ENCODE measurements around the gene PIK3R4.

PIK3R4 gene

DNA sequence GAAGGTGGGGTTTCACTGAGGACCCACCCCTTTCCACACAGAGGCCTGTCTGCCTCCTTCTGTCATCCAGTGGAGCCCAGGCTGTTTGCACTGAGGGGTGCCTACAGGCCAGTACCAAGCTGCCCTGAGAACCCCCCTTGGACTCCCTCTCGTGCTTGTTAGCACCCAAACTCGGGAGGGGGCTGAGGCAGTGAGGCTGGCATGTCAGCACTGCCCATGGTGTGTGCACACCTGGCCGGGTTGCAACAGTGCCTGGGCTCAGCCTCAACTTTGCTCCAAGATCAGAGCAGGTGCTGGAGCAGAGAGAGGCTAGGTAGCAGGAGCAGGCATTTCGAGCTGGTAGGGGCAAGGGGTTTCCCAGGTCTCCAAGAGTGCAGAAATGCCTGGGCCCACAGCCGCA lies 90.0 kb downstream of the PIK3R4 start:
- DNase-seq: no peak
- Mint-ChIP-seq H3K36me3 (ENCODE audit: low read depth) (peaks cover 8% of the 10 kb centered on the region), H3K4me3 (no peak overlapping the region), H3K27ac (no peak overlapping the region), H3K27me3 (no peaks in the 10 kb centered on the region), H3K9me3 (no peaks in the 10 kb centered on the region), H3K4me1 (ENCODE audit: low read depth) (no peaks in the 10 kb centered on the region)

DNA sequence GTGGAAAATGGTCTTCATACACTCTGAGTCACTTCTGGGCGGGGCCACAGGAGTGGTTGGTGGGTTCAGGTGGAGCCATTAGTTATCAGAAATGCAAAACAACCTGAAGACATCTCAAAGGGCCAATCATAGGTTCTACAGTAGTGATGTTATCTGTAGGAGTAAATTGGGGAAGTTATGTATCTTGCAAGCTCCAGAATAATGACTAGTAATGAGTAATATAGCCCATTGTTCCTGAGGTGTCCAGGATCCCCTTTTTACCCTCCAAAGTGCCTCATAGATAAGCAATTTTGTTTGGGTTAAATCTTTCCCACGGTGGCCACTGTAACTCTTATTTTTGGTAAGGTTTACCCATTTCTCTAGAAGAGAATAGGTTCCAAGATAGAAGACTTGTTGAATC lies 91.7 kb downstream of the PIK3R4 start:
- Mint-ChIP-seq H3K4me1 (ENCODE audit: low read depth) (no peaks in the 10 kb centered on the region), H3K27me3 (no peaks in the 10 kb centered on the region), H3K9me3 (no peaks in the 10 kb centered on the region)

DNA sequence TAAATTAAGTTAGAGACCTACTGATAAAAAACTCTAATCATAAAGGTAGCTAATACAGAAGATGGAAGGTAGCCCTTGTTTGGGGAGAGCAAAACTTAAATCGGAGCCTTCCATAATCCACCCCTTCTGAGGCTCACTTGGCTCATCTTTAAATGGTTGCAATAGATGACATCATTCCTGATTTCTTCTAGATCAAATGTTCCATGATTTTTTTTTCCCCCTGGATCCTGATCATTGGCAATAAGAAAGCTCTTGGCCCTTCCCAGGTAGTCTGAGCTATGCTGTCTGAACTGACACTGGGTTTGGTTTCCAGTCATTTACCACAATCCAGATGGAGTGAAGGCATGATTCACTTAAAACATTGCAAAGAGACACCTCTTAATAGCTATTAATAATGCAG lies 92.5 kb downstream of the PIK3R4 start:
- H3K27me3 Mint-ChIP-seq: no peaks in the 10 kb centered on the region
- no peaks in the 10 kb centered on the region for H3K9me3 Mint-ChIP-seq
- H3K4me3 Mint-ChIP-seq: no peak overlapping the region
- peaks cover 5% of the 10 kb centered on the region for H3K36me3 Mint-ChIP-seq (ENCODE audit: low read depth)
- H3K4me1 Mint-ChIP-seq (ENCODE audit: low read depth): no peaks in the 10 kb centered on the region
- H3K27ac Mint-ChIP-seq: no peak overlapping the region
- DNase-seq: no peak

More for the DNA sequence above, 91.7 kb downstream of the PIK3R4 start:
- H3K27ac Mint-ChIP-seq: no peak overlapping the region
- H3K36me3 Mint-ChIP-seq (ENCODE audit: low read depth): peaks cover 5% of the 10 kb centered on the region
- no peak overlapping the region for H3K4me3 Mint-ChIP-seq
- no peak for DNase-seq

DNA sequence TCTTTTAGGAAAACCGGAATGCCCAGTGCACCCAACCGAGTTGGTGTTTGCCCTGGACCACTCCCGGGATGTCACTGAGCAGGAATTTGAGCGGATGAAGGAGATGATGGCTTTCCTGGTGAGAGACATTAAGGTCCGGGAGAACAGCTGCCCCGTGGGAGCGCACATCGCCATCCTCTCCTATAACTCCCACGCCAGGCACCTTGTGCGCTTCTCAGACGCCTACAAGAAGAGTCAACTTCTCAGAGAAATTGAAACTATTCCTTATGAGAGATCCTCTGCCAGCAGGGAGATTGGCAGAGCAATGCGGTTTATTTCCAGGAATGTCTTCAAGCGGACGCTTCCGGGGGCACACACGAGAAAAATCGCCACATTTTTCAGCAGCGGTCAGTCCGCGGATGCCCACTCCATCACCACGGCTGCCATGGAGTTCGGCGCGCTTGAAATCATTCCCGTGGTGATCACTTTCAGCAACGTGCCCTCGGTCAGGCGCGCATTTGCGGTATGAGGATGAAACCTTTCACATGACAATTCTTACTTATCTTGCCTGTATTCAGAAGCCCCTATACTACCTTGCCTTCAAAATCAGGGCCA lies 97.5 kb downstream of the PIK3R4 start:
- Mint-ChIP-seq H3K36me3 (ENCODE audit: low read depth) (no peaks in the 10 kb centered on the region), H3K27me3 (peaks cover 5% of the 10 kb centered on the region), H3K4me3 (no peak overlapping the region), H3K4me1 (ENCODE audit: low read depth) (no peaks in the 10 kb centered on the region), H3K9me3 (no peaks in the 10 kb centered on the region), H3K27ac (no peak overlapping the region)
- no peak for DNase-seq

DNA sequence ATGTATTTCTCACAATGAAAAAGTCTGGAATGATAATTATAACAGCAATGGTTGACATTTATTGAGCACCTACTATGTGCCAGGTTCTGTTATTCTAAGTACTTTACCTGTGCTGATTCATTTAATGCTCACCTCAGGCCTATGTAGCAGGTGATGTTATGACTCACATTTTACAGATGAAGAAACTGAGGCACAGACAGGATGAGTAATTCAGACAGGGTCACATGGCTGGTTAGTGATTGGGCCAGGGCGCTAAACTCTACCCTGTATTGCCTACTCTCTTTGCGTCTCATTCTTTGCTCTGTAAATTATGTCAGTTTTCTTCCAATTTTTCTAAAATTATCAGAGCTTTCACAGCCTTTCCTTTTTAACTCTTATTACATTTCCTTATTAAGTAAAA lies 98.3 kb downstream of the PIK3R4 start:
- Mint-ChIP-seq H3K36me3 (ENCODE audit: low read depth) (no peaks in the 10 kb centered on the region), H3K4me3 (no peak overlapping the region)

DNA sequence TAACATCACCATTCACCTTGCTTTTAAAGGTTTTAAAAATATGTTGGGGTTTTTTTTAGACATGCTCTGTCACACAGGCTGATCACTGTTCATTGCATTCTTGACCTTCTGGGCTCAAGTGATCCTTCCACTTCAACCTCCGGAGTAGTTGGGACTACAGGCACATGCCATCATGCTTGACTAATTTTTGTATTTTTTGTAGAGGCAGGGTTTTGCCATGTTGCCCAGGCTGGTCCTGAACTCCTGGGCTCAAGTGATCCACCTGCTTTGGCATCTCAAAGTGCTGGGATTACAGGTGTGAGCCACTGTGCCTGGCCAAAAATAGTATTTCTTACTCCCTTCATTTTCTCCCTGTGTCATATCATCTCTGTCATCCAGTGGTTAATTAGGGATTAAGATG lies 101.4 kb downstream of the PIK3R4 start:
- Mint-ChIP-seq H3K27me3 (peaks cover 12% of the 10 kb centered on the region), H3K9me3 (no peaks in the 10 kb centered on the region), H3K4me3 (no peak overlapping the region), H3K36me3 (ENCODE audit: low read depth) (no peaks in the 10 kb centered on the region), H3K4me1 (ENCODE audit: low read depth) (no peaks in the 10 kb centered on the region), H3K27ac (no peak overlapping the region)
- no peak for DNase-seq

More for the DNA sequence above, 98.3 kb downstream of the PIK3R4 start:
- Mint-ChIP-seq H3K4me1 (ENCODE audit: low read depth) (no peaks in the 10 kb centered on the region), H3K27ac (no peak overlapping the region), H3K27me3 (peaks cover 5% of the 10 kb centered on the region), H3K9me3 (no peaks in the 10 kb centered on the region)
- DNase-seq: no peak

DNA sequence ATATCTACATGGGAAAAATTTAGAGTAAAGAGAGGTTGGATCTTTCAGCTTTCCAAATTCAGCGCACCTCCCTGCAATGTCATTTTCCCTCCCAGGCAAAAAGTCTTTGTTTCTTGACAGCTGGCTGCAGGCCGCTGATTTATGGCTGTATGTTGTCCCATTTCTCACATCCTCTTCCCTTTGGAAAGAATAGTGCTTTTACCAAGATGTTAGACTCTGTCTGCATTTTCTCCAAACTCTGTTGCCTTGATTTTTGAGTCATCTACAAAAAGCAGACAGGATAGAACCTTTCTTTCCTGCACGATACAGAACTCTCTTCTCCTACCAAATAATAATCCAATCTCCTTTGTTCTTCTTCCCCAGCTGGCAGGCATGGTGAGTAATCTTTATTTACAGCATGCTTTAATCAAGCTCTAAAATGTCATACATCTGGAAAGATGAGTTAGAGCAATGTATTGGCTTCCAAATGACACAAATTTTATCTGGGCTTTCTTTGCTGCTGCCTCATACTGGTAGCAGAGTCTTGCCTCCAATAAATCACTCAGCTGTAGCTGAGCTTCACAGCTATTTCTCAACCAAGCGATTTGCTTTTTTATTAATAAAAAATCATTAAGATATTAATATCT lies 101.9 kb downstream of the PIK3R4 start:
- DNase-seq: no peak
- H3K9me3 Mint-ChIP-seq: no peaks in the 10 kb centered on the region
- no peak overlapping the region for H3K27ac Mint-ChIP-seq

DNA sequence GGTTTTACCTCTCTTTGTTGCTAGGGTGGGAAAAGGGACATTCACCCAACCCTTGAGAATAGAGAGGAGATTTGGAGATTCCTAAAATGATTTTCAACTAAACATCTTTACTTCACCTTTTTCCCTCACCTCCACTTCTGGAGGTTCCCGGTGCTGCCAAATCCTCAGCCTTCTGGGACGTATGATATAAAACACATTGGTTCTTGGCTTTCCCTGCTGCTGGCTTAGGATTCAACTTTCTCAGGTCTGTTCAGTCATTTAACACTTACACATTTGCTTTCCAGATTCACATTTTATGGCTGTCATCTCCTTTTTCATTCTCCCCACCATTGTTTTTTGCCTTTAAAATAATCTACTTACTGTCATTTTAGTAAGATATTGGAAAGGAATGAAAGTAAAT lies 106.6 kb downstream of the PIK3R4 start:
- Mint-ChIP-seq H3K27me3 (peaks cover 7% of the 10 kb centered on the region), H3K9me3 (no peaks in the 10 kb centered on the region), H3K4me1 (ENCODE audit: low read depth) (no peaks in the 10 kb centered on the region), H3K36me3 (ENCODE audit: low read depth) (no peaks in the 10 kb centered on the region), H3K4me3 (no peak overlapping the region), H3K27ac (no peak overlapping the region)
- DNase-seq: no peak

More for the DNA sequence above, 101.9 kb downstream of the PIK3R4 start:
- Mint-ChIP-seq H3K4me1 (ENCODE audit: low read depth) (no peaks in the 10 kb centered on the region), H3K36me3 (ENCODE audit: low read depth) (no peaks in the 10 kb centered on the region), H3K4me3 (no peak overlapping the region), H3K27me3 (peaks cover 12% of the 10 kb centered on the region)

DNA sequence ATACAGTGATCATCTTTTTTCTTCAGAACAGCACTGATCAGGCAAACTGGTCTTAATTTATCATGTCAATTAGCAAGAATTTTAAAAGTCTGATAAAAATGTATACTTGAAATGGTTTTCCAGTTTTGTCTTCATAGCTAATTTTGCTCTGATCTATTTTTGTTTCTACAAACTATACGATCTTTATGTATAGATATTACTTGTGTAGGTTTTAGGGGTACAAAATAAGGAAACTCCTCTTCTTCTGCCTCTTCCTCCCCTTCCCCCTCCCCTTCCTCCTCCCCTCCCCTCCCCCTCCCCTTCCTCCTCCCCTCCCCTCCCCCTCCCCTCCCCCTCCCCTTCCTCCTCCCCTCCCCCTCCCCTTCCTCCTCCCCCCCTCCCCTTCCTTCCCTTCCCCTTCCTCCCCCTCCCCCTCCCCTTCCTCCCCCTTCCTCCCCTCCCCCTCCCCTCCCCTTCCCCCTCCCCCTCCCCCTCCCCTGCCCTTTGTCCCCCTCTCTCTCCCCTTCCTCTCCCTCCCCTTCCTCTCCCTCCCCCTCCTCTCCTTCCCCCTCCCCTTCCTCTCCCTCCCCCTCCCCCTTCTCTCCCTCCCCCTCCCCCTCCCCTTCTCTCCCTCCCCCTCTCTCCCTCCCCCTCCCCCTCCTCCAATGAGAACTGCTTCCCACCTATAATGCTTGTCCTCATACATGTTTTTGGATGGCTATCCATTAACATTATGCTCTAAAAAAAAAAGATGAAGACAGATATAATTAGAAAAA lies 110.0 kb downstream of the PIK3R4 start:
- Mint-ChIP-seq H3K27me3 (peaks cover 7% of the 10 kb centered on the region), H3K27ac (no peak overlapping the region), H3K9me3 (no peaks in the 10 kb centered on the region), H3K4me3 (no peak overlapping the region), H3K36me3 (ENCODE audit: low read depth) (no peaks in the 10 kb centered on the region), H3K4me1 (ENCODE audit: low read depth) (no peaks in the 10 kb centered on the region)
- DNase-seq: no peak

DNA sequence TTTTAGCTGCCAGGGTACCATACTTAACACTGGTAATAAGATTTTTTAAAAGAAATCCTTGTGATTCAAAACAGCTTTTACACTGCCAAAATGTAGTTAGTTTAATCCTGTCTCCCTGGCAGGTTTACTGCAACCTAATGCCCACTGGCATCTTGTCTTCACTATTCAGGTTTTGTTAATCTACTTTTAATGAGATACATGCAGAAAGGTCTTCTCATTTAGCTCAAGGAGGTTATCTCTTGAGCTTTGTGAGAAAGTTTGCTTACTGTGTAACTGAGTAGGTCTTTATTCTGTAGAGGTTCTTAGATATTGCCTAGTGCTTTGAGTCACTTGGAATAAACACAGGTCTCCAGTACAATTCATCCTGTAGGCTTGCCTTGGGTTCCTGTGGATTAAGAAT lies 110.7 kb downstream of the PIK3R4 start:
- no peak overlapping the region for H3K27ac Mint-ChIP-seq
- H3K36me3 Mint-ChIP-seq (ENCODE audit: low read depth): no peaks in the 10 kb centered on the region
- H3K27me3 Mint-ChIP-seq: peaks cover 4% of the 10 kb centered on the region
- H3K9me3 Mint-ChIP-seq: no peaks in the 10 kb centered on the region
- DNase-seq: no peak
- H3K4me1 Mint-ChIP-seq (ENCODE audit: low read depth): no peaks in the 10 kb centered on the region
- no peak overlapping the region for H3K4me3 Mint-ChIP-seq

DNA sequence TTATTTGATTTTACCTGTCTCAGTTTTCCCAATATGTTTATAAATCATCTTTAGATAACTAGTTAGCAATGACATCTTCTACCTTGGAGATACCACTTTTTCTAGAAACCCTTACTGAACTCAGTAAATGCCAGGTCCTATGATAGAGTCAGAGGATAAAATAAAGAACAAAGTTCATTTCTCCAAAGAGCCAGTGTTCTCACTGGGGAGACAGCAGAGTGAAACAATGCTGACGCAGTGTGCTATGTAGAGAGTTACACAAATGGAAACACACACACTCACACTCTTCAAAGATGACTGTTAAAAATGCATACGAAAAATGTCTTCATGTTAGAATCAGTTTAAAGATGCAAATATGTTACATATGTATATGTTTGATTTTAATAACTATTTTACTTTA lies 111.3 kb downstream of the PIK3R4 start:
- no peaks in the 10 kb centered on the region for H3K9me3 Mint-ChIP-seq
- H3K27ac Mint-ChIP-seq: no peak overlapping the region
- DNase-seq: no peak
- no peaks in the 10 kb centered on the region for H3K27me3 Mint-ChIP-seq
- no peaks in the 10 kb centered on the region for H3K36me3 Mint-ChIP-seq (ENCODE audit: low read depth)
- H3K4me1 Mint-ChIP-seq (ENCODE audit: low read depth): no peaks in the 10 kb centered on the region
- no peak overlapping the region for H3K4me3 Mint-ChIP-seq

Data from activated T-cell treated with anti-CD3 and anti-CD28 coated beads, Interleukin-2, amount 50 U/mL, for 24 hours (primary cell).